GM18526 (cell line): ENCODE results near the gene GLMP.

ENCODE experiments used
- POLR2A ChIP-seq: IDR thresholded peaks from 3 replicates; pipeline ENCODE4 v1.6.1; 2011; ENCODE audit not compliant: insufficient read length; ENCODE audit errors: extremely low read depth

Gene GLMP

GRCh38 chr1:156244712-156245111, 50.8 kb downstream of the GLMP start:
- TF ChIP-seq POLR2A = no peak

GRCh38 chr1:156244126-156244525, 51.4 kb downstream of the GLMP start:
- no peak for TF ChIP-seq POLR2A

- TF ChIP-seq POLR2A = no peak
These were observed 52.7 kb downstream of the GLMP start for GRCh38 chr1:156242738-156243137.
